Hematopoietic multipotent progenitor cell treated with erythropoietin and hydrocortisone succinate and interleukin-3 and kit ligand, for 17 days (in vitro differentiated cells): Measurements from ENCODE around the gene SORBS2.
A peak's percentile ranks its signal among the peaks of the same experiment; 100 is the strongest.

ENCODE experiments used
- DNase-seq: peaks from one replicate; pipeline ENCODE4 v3.0.0-alpha.2; 2015; ENCODE audit warnings: low spot score

SORBS2 gene

GRCh38 chr4:185640811-185641675 lies 171.0 kb downstream of the SORBS2 start:
- no peak for DNase-seq

- no peak for DNase-seq
Observed at GRCh38 chr4:185638548-185639301, 173.3 kb downstream of the SORBS2 start.

- no peak for DNase-seq
Observed at GRCh38 chr4:185638093-185638492, 173.9 kb downstream of the SORBS2 start.

GRCh38 chr4:185637163-185637875 lies 174.7 kb downstream of the SORBS2 start:
- no peak for DNase-seq

GRCh38 chr4:185634066-185634652 lies 177.8 kb downstream of the SORBS2 start:
- DNase-seq, result peak; percentile 6

GRCh38 chr4:185626798-185627197 lies 185.2 kb downstream of the SORBS2 start:
- no peak for DNase-seq

- DNase-seq, result no peak
Observed at GRCh38 chr4:185625503-185625902, 186.5 kb downstream of the SORBS2 start.

- DNase-seq, result no peak
Observed at GRCh38 chr4:185624259-185624589, 187.8 kb downstream of the SORBS2 start.

GRCh38 chr4:185623444-185624258 lies 188.3 kb downstream of the SORBS2 start:
- DNase-seq, result no peak

- DNase-seq, result no peak
Observed at GRCh38 chr4:185608185-185608584, 203.8 kb downstream of the SORBS2 start.

GRCh38 chr4:185602397-185602796 lies 209.6 kb downstream of the SORBS2 start:
- DNase-seq, result no peak

GRCh38 chr4:185600801-185601434 lies 211.1 kb downstream of the SORBS2 start:
- no peak for DNase-seq

GRCh38 chr4:185599553-185600243 lies 212.3 kb downstream of the SORBS2 start:
- no peak for DNase-seq

- DNase-seq, result no peak
Observed at GRCh38 chr4:185598846-185599552, 213.0 kb downstream of the SORBS2 start.

- DNase-seq, result peak; percentile 65
Observed at GRCh38 chr4:185597532-185598188, 214.3 kb downstream of the SORBS2 start.

- no peak for DNase-seq
Observed at GRCh38 chr4:185592845-185593488, 219.0 kb downstream of the SORBS2 start.

GRCh38 chr4:185592438-185592837 lies 219.6 kb downstream of the SORBS2 start:
- DNase-seq, result no peak

- no peak for DNase-seq
Observed at GRCh38 chr4:185591679-185592141, 220.3 kb downstream of the SORBS2 start.
